Neural crest cell (in vitro differentiated cells): ENCODE data around the gene CD8A. TPM values are rescaled to one million over a fixed set of nuclear protein-coding genes. Genes with fewer than 3 reads are reported as not detected.

ENCODE experiments used
- DNase-seq: peaks from one replicate; pipeline ENCODE4 v3.0.0; 2021; ENCODE audit warnings: low read depth, mixed read lengths, low spot score
- H3K27ac Mint-ChIP-seq: one replicate; pipeline ENCODE4 v1.8.0; 2021; ENCODE audit warnings: mild to moderate bottlenecking, mixed read lengths; ENCODE audit not compliant: unreplicated experiment
- H3K27me3 Mint-ChIP-seq: 2 replicates; pipeline ENCODE4 v1.8.0; 2021; ENCODE audit warnings: low read depth, mild to moderate bottlenecking, mixed read lengths
- H3K36me3 Mint-ChIP-seq: 2 replicates; pipeline ENCODE4 v1.8.0; 2021; ENCODE audit warnings: low read depth, mild to moderate bottlenecking, mixed read lengths
- H3K4me1 Mint-ChIP-seq: 2 replicates; pipeline ENCODE4 v1.8.0; 2021; ENCODE audit warnings: mixed read lengths
- H3K4me3 Mint-ChIP-seq: one replicate; pipeline ENCODE4 v1.8.0; 2021; ENCODE audit warnings: mild to moderate bottlenecking, mixed read lengths
- H3K9me3 Mint-ChIP-seq: 2 replicates; pipeline ENCODE4 v1.8.0; 2021; ENCODE audit warnings: mixed read lengths
- CTCF ChIP-seq: fragments of 200-600 bp; sonication (generic); conservative IDR thresholded peaks from 2 replicates; pipeline ENCODE4 v1.5.0; 2021; ENCODE audit warnings: antibody characterized with exemption, mild to moderate bottlenecking
- total RNA-seq: library from RNA; stranded (reverse); gene quantifications from 2 replicates; pipeline ENCODE4 v1.2.1, GENCODE V29; 2021

CD8A gene
- total RNA-seq, 1 donor from 2014 or later: 0.54 TPM

DNA sequence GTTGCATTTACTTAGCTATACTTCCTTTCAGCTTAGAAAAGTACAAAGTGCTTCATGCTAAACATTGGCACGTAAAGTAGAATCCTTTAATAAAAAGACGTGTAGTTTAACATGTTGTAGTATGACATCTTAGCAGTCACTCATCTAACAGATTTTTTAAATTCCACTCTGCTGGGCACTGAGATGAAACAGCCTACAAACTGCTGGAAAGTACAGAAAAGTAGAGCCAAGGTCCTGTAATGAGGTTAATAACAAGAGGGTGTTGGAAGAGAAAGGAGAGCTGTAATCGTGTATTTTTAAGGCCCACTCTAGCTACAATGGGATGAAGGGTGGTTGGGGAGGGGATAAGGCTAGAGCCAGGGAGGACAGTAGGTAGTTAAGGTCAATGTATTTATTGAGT lies 10.7 kb downstream of the CD8A start:
- no peak for TF ChIP-seq CTCF
- H3K27ac Mint-ChIP-seq: no peak overlapping the region
- peaks cover 9% of the 10 kb centered on the region for H3K27me3 Mint-ChIP-seq
- no peak for DNase-seq
- H3K9me3 Mint-ChIP-seq: no peaks in the 10 kb centered on the region
- H3K4me3 Mint-ChIP-seq: no peak overlapping the region
- no peaks in the 10 kb centered on the region for H3K36me3 Mint-ChIP-seq
- no peaks in the 10 kb centered on the region for H3K4me1 Mint-ChIP-seq

- Mint-ChIP-seq H3K27ac (no peak overlapping the region), H3K36me3 (peaks cover 4% of the 10 kb centered on the region), H3K4me3 (no peak overlapping the region), H3K27me3 (peaks cover 1% of the 10 kb centered on the region), H3K4me1 (peaks cover 4% of the 10 kb centered on the region), H3K9me3 (no peaks in the 10 kb centered on the region)
- no peak for DNase-seq
- no peak for TF ChIP-seq CTCF
Measured at GRCh38 chr2:86778957-86779356, 11.8 kb downstream of the CD8A start.

GRCh38 chr2:86776532-86776931 lies 14.2 kb downstream of the CD8A start:
- peaks cover 5% of the 10 kb centered on the region for H3K36me3 Mint-ChIP-seq
- no peak for DNase-seq
- TF ChIP-seq CTCF: no peak
- no peak overlapping the region for H3K27ac Mint-ChIP-seq
- H3K27me3 Mint-ChIP-seq: no peaks in the 10 kb centered on the region
- no peak overlapping the region for H3K4me3 Mint-ChIP-seq
- H3K4me1 Mint-ChIP-seq: peaks cover 4% of the 10 kb centered on the region
- no peaks in the 10 kb centered on the region for H3K9me3 Mint-ChIP-seq

DNA sequence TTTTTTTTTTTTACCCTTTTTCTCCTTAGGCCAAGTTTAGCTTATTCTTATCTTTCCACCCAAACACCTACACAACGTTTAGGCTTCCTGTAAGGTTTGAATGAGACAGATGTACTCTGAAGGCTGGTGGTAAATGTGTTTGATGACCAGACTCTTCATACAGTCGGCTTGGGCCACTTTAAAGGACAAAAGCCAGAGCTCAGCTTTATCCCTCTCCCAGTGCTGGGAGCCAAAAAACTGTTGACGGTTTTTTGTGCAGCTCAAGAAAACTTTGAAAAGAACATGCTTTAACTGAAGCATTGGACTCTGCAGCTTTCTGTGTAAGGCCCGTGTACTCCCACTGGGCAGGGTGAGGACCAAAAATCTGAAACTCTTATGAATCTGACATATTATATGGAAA lies 15.4 kb downstream of the CD8A start:
- Mint-ChIP-seq H3K4me3 (no peak overlapping the region), H3K4me1 (peaks cover 4% of the 10 kb centered on the region), H3K9me3 (no peaks in the 10 kb centered on the region), H3K36me3 (peaks cover 13% of the 10 kb centered on the region), H3K27me3 (no peaks in the 10 kb centered on the region), H3K27ac (no peak overlapping the region)
- DNase-seq: no peak
- TF ChIP-seq CTCF: no peak

- TF ChIP-seq CTCF: no peak
- H3K27me3 Mint-ChIP-seq: no peaks in the 10 kb centered on the region
- H3K36me3 Mint-ChIP-seq: peaks cover 13% of the 10 kb centered on the region
- peaks cover 4% of the 10 kb centered on the region for H3K4me1 Mint-ChIP-seq
- H3K27ac Mint-ChIP-seq: no peak overlapping the region
- DNase-seq: no peak
- H3K4me3 Mint-ChIP-seq: no peak overlapping the region
- H3K9me3 Mint-ChIP-seq: no peaks in the 10 kb centered on the region
Measured at GRCh38 chr2:86774862-86775261, 15.9 kb downstream of the CD8A start.

GRCh38 chr2:86772611-86773010 lies 18.1 kb downstream of the CD8A start:
- no peak for TF ChIP-seq CTCF
- peaks cover 4% of the 10 kb centered on the region for H3K4me1 Mint-ChIP-seq
- no peaks in the 10 kb centered on the region for H3K9me3 Mint-ChIP-seq
- H3K4me3 Mint-ChIP-seq: no peak overlapping the region
- peaks cover 13% of the 10 kb centered on the region for H3K36me3 Mint-ChIP-seq
- DNase-seq: no peak
- no peaks in the 10 kb centered on the region for H3K27me3 Mint-ChIP-seq
- H3K27ac Mint-ChIP-seq: no peak overlapping the region
